Left renal pelvis (tissue), 4 donors: ENCODE results near the gene GALNT7. TPM values are rescaled to one million over a fixed set of nuclear protein-coding genes. Genes with fewer than 3 reads are reported as not detected.
A peak's percentile ranks its signal among the peaks of the same experiment; 100 is the strongest.

ENCODE experiments used
- DNase-seq, 4 donors: peaks; one replicate each; pipeline ENCODE4 v3.0.0-alpha.2; 2013; ENCODE audit warnings: low read depth in 4 of 4, low spot score in 3 of 4
- polyA plus RNA-seq, 4 donors: library from polyadenylated mRNA; unstranded; fragments of 120-200 nt; gene quantifications; one replicate each; pipeline ENCODE4 v1.2.1, GENCODE V29; 2013; ENCODE audit not compliant: insufficient read length in 4 of 4

GALNT7 gene
- polyA plus RNA-seq, 4 donors: 15.8 to 42.0 (median 36.1) TPM

- peak in 2 of 4 donors; percentile 24 to 29 for DNase-seq
These were observed 165.1 kb downstream of the GALNT7 start for GRCh38 chr4:173333658-173334084.

GRCh38 chr4:173334085-173334890 lies 165.7 kb downstream of the GALNT7 start, which contains the start of gene HMGB2:
Gene HMGB2 (minus strand): TSS chr4:173334358. CDS start chr4:173333649, 709 bp downstream.
- peak; percentile 99 to 100 (median 100) for DNase-seq

- peak; percentile 68 to 82 (median 74) for DNase-seq
These were observed 166.5 kb downstream of the GALNT7 start for GRCh38 chr4:173334891-173335752.

GRCh38 chr4:173337463-173337862 lies 168.9 kb downstream of the GALNT7 start:
- DNase-seq: no peak

- no peak for DNase-seq
These were observed 175.3 kb downstream of the GALNT7 start for GRCh38 chr4:173343832-173344397.

- DNase-seq: no peak
These were observed 177.0 kb downstream of the GALNT7 start for GRCh38 chr4:173345648-173346047.

- no peak for DNase-seq
These were observed 177.5 kb downstream of the GALNT7 start for GRCh38 chr4:173346074-173346473.

- no peak for DNase-seq
These were observed 178.9 kb downstream of the GALNT7 start for GRCh38 chr4:173347467-173347866.

- no peak for DNase-seq
These were observed 189.3 kb downstream of the GALNT7 start for GRCh38 chr4:173357939-173358338.

- no peak for DNase-seq
These were observed 192.1 kb downstream of the GALNT7 start for GRCh38 chr4:173360587-173361221.

- DNase-seq: no peak
These were observed 194.1 kb downstream of the GALNT7 start for GRCh38 chr4:173362666-173363065.

- no peak for DNase-seq
These were observed 196.9 kb downstream of the GALNT7 start for GRCh38 chr4:173365359-173365996.

- DNase-seq: no peak
These were observed 198.7 kb downstream of the GALNT7 start for GRCh38 chr4:173367285-173367684.

GRCh38 chr4:173367946-173368345 lies 199.3 kb downstream of the GALNT7 start:
- DNase-seq: no peak

- peak in 2 of 4 donors; percentile 26 to 27 for DNase-seq
These were observed 201.5 kb downstream of the GALNT7 start for GRCh38 chr4:173370130-173370476.

- DNase-seq: peak; percentile 96 to 98 (median 97)
These were observed 202.1 kb downstream of the GALNT7 start, which contains the start of gene SAP30 for GRCh38 chr4:173370477-173371291. Gene SAP30 (plus strand): TSS chr4:173370954. CDS start chr4:173371183, 229 bp downstream.

GRCh38 chr4:173371292-173372192 lies 202.9 kb downstream of the GALNT7 start:
- peak; percentile 48 to 68 (median 57) for DNase-seq
